Lower lobe of right lung (tissue), 2 donors: Measurements from ENCODE around the gene PBX1. TPM values are rescaled to one million over a fixed set of nuclear protein-coding genes. Genes with fewer than 3 reads are reported as not detected.

Experiments
- ATAC-seq, 2 donors: fragments of 200-7000 bp; cut with Tn5 transposase; one replicate each; pipeline ENCODE4 v1.9.1; 2020 to 2022; ENCODE audit warnings: mild to moderate bottlenecking in 2 of 2, moderate library complexity in 2 of 2
- DNase-seq: peaks from one replicate; pipeline ENCODE4 v3.0.0-alpha.2; 2020
- H3K27ac ChIP-seq: fragments of 200-600 bp; one replicate; pipeline ENCODE4 v1.8.0; 2022
- H3K27me3 ChIP-seq: fragments of 200-600 bp; one replicate; pipeline ENCODE4 v1.8.0; 2022; ENCODE audit warnings: low read depth
- H3K36me3 ChIP-seq: fragments of 200-600 bp; one replicate; pipeline ENCODE4 v1.8.0; 2022; ENCODE audit warnings: mild to moderate bottlenecking
- H3K4me1 ChIP-seq: fragments of 200-600 bp; one replicate; pipeline ENCODE4 v1.8.0; 2022
- H3K4me3 ChIP-seq: fragments of 200-600 bp; one replicate; pipeline ENCODE4 v1.8.0; 2022; ENCODE audit warnings: mild to moderate bottlenecking
- H3K9me3 ChIP-seq: fragments of 200-600 bp; one replicate; pipeline ENCODE4 v1.8.0; 2022
- CTCF ChIP-seq: fragments of 200-600 bp; IDR thresholded peaks from one replicate; pipeline ENCODE4 v1.8.0; 2022; ENCODE audit warnings: antibody characterized with exemption, mild to moderate bottlenecking
- intact Hi-C: fragments of 100-400 bp; cut with DNase I; formaldehyde crosslinking; loops from one replicate; pipeline ENCODE4 v1.11.0; 2022
- total RNA-seq: library from RNA; stranded (reverse); fragmentation: NEBNext Ultra II Directional; extraction: Animal tissue kit (Norgen Biotek cat#: 25700); gene quantifications from one replicate; pipeline ENCODE4 v1.2.1, GENCODE V29; 2021
- donor health status: DM: no; HTN: yes; CAD: no; lungs with severe emphysema.

The PBX1 gene
- total RNA-seq, 1 donor from 2014 or later, result 58.1 TPM

GRCh38 chr1:164694505-164694904 is 135.5 kb downstream of the PBX1 start:
- H3K36me3 ChIP-seq, result no peaks in the 10 kb centered on the region
- no peak for ATAC-seq
- no peaks in the 10 kb centered on the region for H3K27me3 ChIP-seq
- DNase-seq, result no peak
- H3K27ac ChIP-seq, result no peak overlapping the region
- no peaks in the 10 kb centered on the region for H3K9me3 ChIP-seq
- no peaks in the 10 kb centered on the region for H3K4me1 ChIP-seq
- intact Hi-C loops, result no loop called here
- no peak overlapping the region for H3K4me3 ChIP-seq
- no peak for TF ChIP-seq CTCF

- intact Hi-C loops, result no loop called here
- no peak for DNase-seq
- H3K27ac ChIP-seq, result no peak overlapping the region
- TF ChIP-seq CTCF, result no peak
- H3K9me3 ChIP-seq, result no peaks in the 10 kb centered on the region
- H3K27me3 ChIP-seq, result no peaks in the 10 kb centered on the region
- ATAC-seq, result no peak
- H3K36me3 ChIP-seq, result no peaks in the 10 kb centered on the region
- no peaks in the 10 kb centered on the region for H3K4me1 ChIP-seq
- no peak overlapping the region for H3K4me3 ChIP-seq
Measured at GRCh38 chr1:164695956-164696665, 137.1 kb downstream of the PBX1 start.

- H3K27ac ChIP-seq, result no peak overlapping the region
- H3K4me3 ChIP-seq, result no peak overlapping the region
- no peaks in the 10 kb centered on the region for H3K36me3 ChIP-seq
- no peaks in the 10 kb centered on the region for H3K27me3 ChIP-seq
- H3K9me3 ChIP-seq, result no peaks in the 10 kb centered on the region
- DNase-seq (no peak), ATAC-seq (no peak)
- intact Hi-C loops, result no loop called here
- H3K4me1 ChIP-seq, result peaks cover 6% of the 10 kb centered on the region
- TF ChIP-seq CTCF, result no peak
Measured at GRCh38 chr1:164699815-164700491, 141.0 kb downstream of the PBX1 start.

- Histone ChIP-seq H3K4me1 (peaks cover 6% of the 10 kb centered on the region), H3K27ac (no peak overlapping the region), H3K9me3 (no peaks in the 10 kb centered on the region), H3K27me3 (no peaks in the 10 kb centered on the region), H3K4me3 (no peak overlapping the region), H3K36me3 (no peaks in the 10 kb centered on the region)
- ATAC-seq (no peak), DNase-seq (no peak)
- no peak for TF ChIP-seq CTCF
- intact Hi-C loops, result no loop called here
Measured at GRCh38 chr1:164700683-164701082, 141.7 kb downstream of the PBX1 start.

- no peaks in the 10 kb centered on the region for H3K27me3 ChIP-seq
- intact Hi-C loops, result no loop called here
- no peak for DNase-seq
- no peaks in the 10 kb centered on the region for H3K36me3 ChIP-seq
- H3K27ac ChIP-seq, result no peak overlapping the region
- H3K4me3 ChIP-seq, result no peak overlapping the region
- TF ChIP-seq CTCF, result no peak
- H3K9me3 ChIP-seq, result no peaks in the 10 kb centered on the region
- peaks cover 8% of the 10 kb centered on the region for H3K4me1 ChIP-seq
- ATAC-seq, result no peak
Measured at GRCh38 chr1:164701189-164701761, 142.3 kb downstream of the PBX1 start.
